K562 treated with DMSO at 1 percent for 12 hours (cell line): Measurements from ENCODE around the gene IL17RE. TPM values are rescaled to one million over a fixed set of nuclear protein-coding genes. Genes with fewer than 3 reads are reported as not detected.

ENCODE experiments used
- total RNA-seq: library from RNA; unstranded; fragments of 300-600 nt; gene quantifications from 2 replicates; pipeline ENCODE4 v1.2.3, GENCODE V29; 2022; ENCODE audit not compliant: insufficient read depth

The IL17RE gene
- 0.64 and 0.67 TPM in 2 replicates for total RNA-seq

GRCh38 chr3:9902372-9903237 lies at the start of gene IL17RE:
TSS of gene IL17RE (plus strand) at chr3:9902848. CDS start at chr3:9902933, 85 bp downstream.

DNA sequence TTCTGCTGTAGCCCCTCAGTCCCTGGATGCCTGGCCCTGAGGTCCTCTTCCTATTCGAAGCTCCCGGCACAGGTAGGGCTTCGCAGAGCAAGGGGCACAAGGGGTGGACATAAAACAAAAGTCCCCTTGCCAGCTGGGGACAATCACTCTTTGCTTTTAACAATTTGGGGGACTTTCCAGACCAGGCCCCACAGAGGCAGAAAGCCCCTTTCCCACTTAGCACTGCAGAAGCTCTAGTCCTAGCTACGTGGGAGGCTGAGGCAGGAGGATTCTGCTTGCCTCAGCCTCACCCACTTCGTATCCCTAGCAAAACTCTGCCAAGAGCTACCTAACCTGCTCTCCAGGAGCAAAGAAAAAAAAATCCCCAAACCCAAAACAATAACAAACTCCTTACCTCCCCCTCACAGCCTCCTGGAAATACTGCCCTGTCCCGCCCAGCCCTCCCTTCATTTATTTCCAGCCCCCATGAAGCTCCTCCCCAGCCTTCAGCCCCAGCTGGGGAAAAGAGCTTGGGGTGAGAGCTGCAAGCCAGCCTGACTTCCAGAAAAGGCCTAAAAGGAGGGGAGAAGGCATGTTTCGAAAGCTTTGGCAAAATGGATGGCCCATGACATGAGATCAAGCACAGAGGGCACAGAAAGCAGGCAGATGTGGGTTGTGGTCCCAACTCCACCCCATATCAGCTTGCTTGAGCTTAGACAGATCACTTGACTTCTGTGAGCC lies 22.7 kb upstream of the IL17RE start, which contains the start of gene CIDEC:
Gene CIDEC, minus strand, starts transcription at position 424 of the 720 bp plus-strand sequence. CDS start 1,767 bp downstream, outside the sequence.

GRCh38 chr3:9890249-9891071 lies 12.2 kb upstream of the IL17RE start, which contains the start of gene JAGN1:
TSS of gene JAGN1 (plus strand) at chr3:9890610. CDS start at chr3:9890723, 113 bp downstream.

DNA sequence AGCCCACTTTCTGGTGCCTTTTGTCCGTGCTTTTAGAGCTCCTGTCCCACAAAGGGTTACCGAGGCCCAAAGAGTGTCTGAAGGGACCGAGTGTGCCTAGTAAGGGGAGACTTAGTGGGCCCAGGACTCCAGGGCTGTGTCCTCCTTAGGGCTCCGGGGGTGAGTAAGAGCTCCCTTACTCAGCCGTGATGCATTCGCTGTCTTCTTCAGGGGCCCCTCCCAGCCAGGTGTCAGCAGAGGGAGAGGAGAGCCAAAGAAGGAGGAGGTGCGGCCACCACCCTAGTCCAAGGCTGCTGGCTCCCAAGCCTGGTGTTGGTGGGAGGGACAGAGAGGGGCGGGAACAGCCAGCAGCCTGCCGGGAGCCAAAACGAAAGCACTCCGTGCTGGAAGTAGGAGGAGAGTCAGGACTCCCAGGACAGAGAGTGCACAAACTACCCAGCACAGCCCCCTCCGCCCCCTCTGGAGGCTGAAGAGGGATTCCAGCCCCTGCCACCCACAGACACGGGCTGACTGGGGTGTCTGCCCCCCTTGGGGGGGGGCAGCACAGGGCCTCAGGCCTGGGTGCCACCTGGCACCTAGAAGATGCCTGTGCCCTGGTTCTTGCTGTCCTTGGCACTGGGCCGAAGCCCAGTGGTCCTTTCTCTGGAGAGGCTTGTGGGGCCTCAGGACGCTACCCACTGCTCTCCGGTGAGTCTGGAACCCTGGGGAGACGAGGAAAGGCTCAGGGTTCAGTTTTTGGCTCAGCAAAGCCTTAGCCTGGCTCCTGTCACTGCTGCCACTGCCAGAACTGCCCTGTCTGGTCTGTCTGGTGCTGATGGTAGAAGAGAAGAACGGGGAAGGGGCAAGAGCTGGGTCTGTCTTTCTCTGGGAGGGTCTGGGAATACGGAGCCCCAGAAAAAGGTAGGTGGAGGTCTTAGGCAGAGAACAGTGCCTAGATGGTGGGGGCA lies 14.4 kb downstream of the IL17RE start, which contains the start of gene IL17RC:
Gene IL17RC, plus strand, starts transcription at position 365 of the 947 bp plus-strand sequence. Its CDS starts 218 bp downstream, at position 583.

GRCh38 chr3:9933561-9934234 lies 31.1 kb downstream of the IL17RE start, which contains the start of gene CRELD1:
TSS of gene CRELD1 (plus strand) at chr3:9933834. CDS start at chr3:9934439, 605 bp downstream.

GRCh38 chr3:9951962-9952805 lies 49.5 kb downstream of the IL17RE start, which contains the start of gene PRRT3:
TSS of gene PRRT3 (minus strand) at chr3:9952408. CDS start at chr3:9950115, 2,293 bp downstream.

Other genes starting within 250 kb of the IL17RE start
- not detected in 2 replicates for gene CPNE9, start 199.0 kb upstream of the IL17RE start, total RNA-seq
- 14.7 and 30.4 TPM in 2 replicates for gene BRPF1, start 171.1 kb upstream of the IL17RE start, total RNA-seq
- gene OGG1, start 152.9 kb upstream of the IL17RE start, total RNA-seq, result 21.3 and 31.6 TPM in 2 replicates
- gene CAMK1, start 132.9 kb upstream of the IL17RE start, total RNA-seq, result 11.2 and 13.1 TPM in 2 replicates
- 103 TPM in 2 replicates for gene TADA3, start 110.4 kb upstream of the IL17RE start, total RNA-seq
- 37.5 and 57.4 TPM in 2 replicates for gene ARPC4, start 109.8 kb upstream of the IL17RE start, total RNA-seq
- gene TTLL3, start 92.6 kb upstream of the IL17RE start, total RNA-seq, result 41.4 and 97.9 TPM in 2 replicates
- 77.6 and 82.0 TPM in 2 replicates for gene RPUSD3, start 58.8 kb upstream of the IL17RE start, total RNA-seq
- gene CIDEC, start 22.6 kb upstream of the IL17RE start, total RNA-seq, result not detected in 2 replicates
- 57.8 and 66.0 TPM in 2 replicates for gene JAGN1, start 12.2 kb upstream of the IL17RE start, total RNA-seq
- 34.1 and 39.6 TPM in 2 replicates for gene IL17RC, start 14.2 kb downstream of the IL17RE start, total RNA-seq
- 18.5 and 28.3 TPM in 2 replicates for gene CRELD1, start 31.0 kb downstream of the IL17RE start, total RNA-seq
- gene PRRT3, start 49.6 kb downstream of the IL17RE start, total RNA-seq, result 1.3 and 2.8 TPM in 2 replicates
- gene EMC3, start 84.0 kb downstream of the IL17RE start, total RNA-seq, result 34.7 and 41.6 TPM in 2 replicates
- gene FANCD2, start 123.6 kb downstream of the IL17RE start, total RNA-seq, result 39.2 and 80.6 TPM in 2 replicates
- not detected in 2 replicates for gene FANCD2OS, start 205.4 kb downstream of the IL17RE start, total RNA-seq
- gene BRK1, start 212.8 kb downstream of the IL17RE start, total RNA-seq, result 261 and 291 TPM in 2 replicates
- gene VHL, start 238.9 kb downstream of the IL17RE start, total RNA-seq, result 58.0 and 119 TPM in 2 replicates